ENCODE measurements around the gene AMZ2. TPM values are rescaled to one million over a fixed set of nuclear protein-coding genes. Genes with fewer than 3 reads are reported as not detected.
"Not testable (repeated sequence)": the region's sequence is repeated elsewhere in the genome, so short reads cannot be mapped to it uniquely, and the experiment has no call there.

The AMZ2 gene
- total RNA-seq, 1 donor from 2014 or later: 49.6 TPM

DNA sequence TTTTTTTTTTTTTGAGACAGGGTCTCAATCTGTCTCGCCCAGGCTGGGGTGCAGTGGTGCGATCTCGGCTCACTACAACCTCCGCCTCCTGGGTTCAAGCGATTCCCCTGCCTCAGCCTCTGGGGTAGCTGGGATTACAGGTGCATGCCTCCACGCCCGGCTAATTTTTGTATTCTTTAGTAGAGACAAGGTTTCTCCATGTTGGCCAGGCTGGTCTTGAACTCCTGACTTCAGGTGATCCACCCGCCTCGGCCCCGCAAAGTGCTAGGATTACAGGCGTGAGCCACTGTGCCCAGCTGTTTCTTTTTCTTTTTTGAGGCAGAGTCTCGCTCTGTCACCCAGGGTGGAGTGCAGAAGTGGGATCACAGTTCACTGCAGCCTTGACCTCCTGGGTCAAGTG is 27.1 kb upstream of the AMZ2 start:
- not testable (repeated sequence) for H3K9ac ChIP-seq (ENCODE audit: low read depth in 1 of 3, low read length in 3 of 3); H3K27ac ChIP-seq (ENCODE audit: low read depth, low read length); H3K4me1 ChIP-seq (ENCODE audit: control insufficient read depth in 3 of 3, insufficient read depth in 3 of 3, low read length in 3 of 3); H3K36me3 ChIP-seq (ENCODE audit: control insufficient read depth in 3 of 3, insufficient read depth in 3 of 3, low read length in 3 of 3); H3K9me3 ChIP-seq (ENCODE audit: control insufficient read depth in 3 of 3, low read length in 3 of 3); H3K27me3 ChIP-seq (ENCODE audit: control insufficient read depth in 3 of 3, insufficient read depth in 3 of 3, low read length in 3 of 3); H3K4me3 ChIP-seq (ENCODE audit: low read length in 3 of 3)

DNA sequence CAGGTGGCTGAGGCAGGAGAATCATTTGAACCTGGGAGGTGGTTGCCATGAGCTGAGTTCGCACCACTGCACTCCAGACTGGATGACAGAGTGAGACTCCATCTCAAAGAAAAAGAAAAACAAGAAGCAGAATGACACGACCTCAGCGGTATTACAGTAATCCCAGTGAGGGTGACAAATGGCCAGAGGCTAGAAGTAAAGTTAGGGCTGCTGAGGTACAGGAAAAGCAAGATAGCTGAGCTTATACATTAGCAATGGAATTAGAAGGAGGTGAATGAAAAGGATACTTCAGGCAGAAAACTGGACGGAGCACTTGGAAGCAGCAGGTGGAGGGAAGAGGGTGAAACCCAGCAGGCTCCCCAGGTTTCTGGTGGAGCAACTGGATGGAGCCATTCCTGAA is 26.1 kb upstream of the AMZ2 start:
- Histone ChIP-seq H3K4me1 (ENCODE audit: control insufficient read depth in 3 of 3, insufficient read depth in 3 of 3, low read length in 3 of 3) (no peaks in the 10 kb centered on the region), H3K9ac (ENCODE audit: low read depth in 1 of 3, low read length in 3 of 3) (no peak overlapping the region), H3K27ac (ENCODE audit: low read depth, low read length) (no peak overlapping the region), H3K9me3 (ENCODE audit: control insufficient read depth in 3 of 3, low read length in 3 of 3) (no peaks in the 10 kb centered on the region), H3K4me3 (ENCODE audit: low read length in 3 of 3) (no peak overlapping the region), H3K27me3 (ENCODE audit: control insufficient read depth in 3 of 3, insufficient read depth in 3 of 3, low read length in 3 of 3) (no peaks in the 10 kb centered on the region), H3K36me3 (ENCODE audit: control insufficient read depth in 3 of 3, insufficient read depth in 3 of 3, low read length in 3 of 3) (peaks cover 0 to 3% (median 0%) of the 10 kb centered on the region in 3 donors)

GRCh38 chr17:68222606-68223005 is 25.2 kb upstream of the AMZ2 start:
- Histone ChIP-seq H3K9me3 (ENCODE audit: control insufficient read depth in 3 of 3, low read length in 3 of 3) (no peaks in the 10 kb centered on the region), H3K9ac (ENCODE audit: low read depth in 1 of 3, low read length in 3 of 3) (no peak overlapping the region), H3K4me1 (ENCODE audit: control insufficient read depth in 3 of 3, insufficient read depth in 3 of 3, low read length in 3 of 3) (no peaks in the 10 kb centered on the region), H3K27me3 (ENCODE audit: control insufficient read depth in 3 of 3, insufficient read depth in 3 of 3, low read length in 3 of 3) (no peaks in the 10 kb centered on the region), H3K4me3 (ENCODE audit: low read length in 3 of 3) (no peak overlapping the region), H3K27ac (ENCODE audit: low read depth, low read length) (no peak overlapping the region), H3K36me3 (ENCODE audit: control insufficient read depth in 3 of 3, insufficient read depth in 3 of 3, low read length in 3 of 3) (peaks cover 0 to 3% (median 0%) of the 10 kb centered on the region in 3 donors)

DNA sequence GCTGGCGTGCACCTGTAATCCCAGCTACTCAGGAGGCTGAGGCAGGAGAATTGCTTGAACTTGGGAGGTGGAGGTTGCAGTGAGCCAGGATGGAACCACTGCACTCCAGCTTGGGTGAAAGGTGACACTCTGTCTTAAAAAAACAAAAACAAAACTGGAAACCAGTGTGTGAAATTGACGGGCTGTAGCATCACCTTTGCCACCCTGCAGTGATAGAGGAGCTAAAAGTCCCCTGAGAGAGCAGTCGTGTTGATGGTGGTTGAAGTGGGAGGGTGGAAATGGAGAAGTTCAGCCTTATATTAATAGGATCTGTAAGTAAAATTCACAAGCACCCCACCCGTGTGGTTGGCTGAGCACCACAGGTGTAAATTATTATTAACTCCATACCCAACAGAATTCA is 22.8 kb upstream of the AMZ2 start:
- not testable (repeated sequence) for H3K4me1 ChIP-seq (ENCODE audit: control insufficient read depth in 3 of 3, insufficient read depth in 3 of 3, low read length in 3 of 3); H3K27me3 ChIP-seq (ENCODE audit: control insufficient read depth in 3 of 3, insufficient read depth in 3 of 3, low read length in 3 of 3); H3K9ac ChIP-seq (ENCODE audit: low read depth in 1 of 3, low read length in 3 of 3); H3K9me3 ChIP-seq (ENCODE audit: control insufficient read depth in 3 of 3, low read length in 3 of 3); H3K36me3 ChIP-seq (ENCODE audit: control insufficient read depth in 3 of 3, insufficient read depth in 3 of 3, low read length in 3 of 3); H3K4me3 ChIP-seq (ENCODE audit: low read length in 3 of 3); H3K27ac ChIP-seq (ENCODE audit: low read depth, low read length)

- not testable (repeated sequence) for H3K4me3 ChIP-seq (ENCODE audit: low read length in 3 of 3); H3K36me3 ChIP-seq (ENCODE audit: control insufficient read depth in 3 of 3, insufficient read depth in 3 of 3, low read length in 3 of 3); H3K27ac ChIP-seq (ENCODE audit: low read depth, low read length); H3K27me3 ChIP-seq (ENCODE audit: control insufficient read depth in 3 of 3, insufficient read depth in 3 of 3, low read length in 3 of 3); H3K9me3 ChIP-seq (ENCODE audit: control insufficient read depth in 3 of 3, low read length in 3 of 3); H3K9ac ChIP-seq (ENCODE audit: low read depth in 1 of 3, low read length in 3 of 3); H3K4me1 ChIP-seq (ENCODE audit: control insufficient read depth in 3 of 3, insufficient read depth in 3 of 3, low read length in 3 of 3)
Observed at GRCh38 chr17:68228039-68228680, 19.7 kb upstream of the AMZ2 start.

GRCh38 chr17:68228817-68229570 is 18.8 kb upstream of the AMZ2 start:
- Histone ChIP-seq H3K9ac (ENCODE audit: low read depth in 1 of 3, low read length in 3 of 3) (no peak overlapping the region), H3K27me3 (ENCODE audit: control insufficient read depth in 3 of 3, insufficient read depth in 3 of 3, low read length in 3 of 3) (no peaks in the 10 kb centered on the region), H3K36me3 (ENCODE audit: control insufficient read depth in 3 of 3, insufficient read depth in 3 of 3, low read length in 3 of 3) (no peaks in the 10 kb centered on the region), H3K4me3 (ENCODE audit: low read length in 3 of 3) (no peak overlapping the region), H3K27ac (ENCODE audit: low read depth, low read length) (no peak overlapping the region), H3K4me1 (ENCODE audit: control insufficient read depth in 3 of 3, insufficient read depth in 3 of 3, low read length in 3 of 3) (peaks cover 0 to 4% (median 2%) of the 10 kb centered on the region in 3 donors), H3K9me3 (ENCODE audit: control insufficient read depth in 3 of 3, low read length in 3 of 3) (no peaks in the 10 kb centered on the region)

GRCh38 chr17:68229619-68230018 is 18.2 kb upstream of the AMZ2 start:
- no peaks in the 10 kb centered on the region for H3K36me3 ChIP-seq (ENCODE audit: control insufficient read depth in 3 of 3, insufficient read depth in 3 of 3, low read length in 3 of 3)
- H3K9me3 ChIP-seq (ENCODE audit: control insufficient read depth in 3 of 3, low read length in 3 of 3): no peaks in the 10 kb centered on the region
- no peak overlapping the region for H3K27ac ChIP-seq (ENCODE audit: low read depth, low read length)
- no peaks in the 10 kb centered on the region for H3K27me3 ChIP-seq (ENCODE audit: control insufficient read depth in 3 of 3, insufficient read depth in 3 of 3, low read length in 3 of 3)
- H3K4me1 ChIP-seq (ENCODE audit: control insufficient read depth in 3 of 3, insufficient read depth in 3 of 3, low read length in 3 of 3): peaks cover 0 to 4% (median 2%) of the 10 kb centered on the region in 3 donors
- no peak overlapping the region for H3K4me3 ChIP-seq (ENCODE audit: low read length in 3 of 3)
- H3K9ac ChIP-seq (ENCODE audit: low read depth in 1 of 3, low read length in 3 of 3): no peak overlapping the region

GRCh38 chr17:68231131-68231530 is 16.7 kb upstream of the AMZ2 start:
- H3K36me3 ChIP-seq (ENCODE audit: control insufficient read depth in 3 of 3, insufficient read depth in 3 of 3, low read length in 3 of 3); H3K9ac ChIP-seq (ENCODE audit: low read depth in 1 of 3, low read length in 3 of 3); H3K9me3 ChIP-seq (ENCODE audit: control insufficient read depth in 3 of 3, low read length in 3 of 3); H3K27me3 ChIP-seq (ENCODE audit: control insufficient read depth in 3 of 3, insufficient read depth in 3 of 3, low read length in 3 of 3); H3K27ac ChIP-seq (ENCODE audit: low read depth, low read length); H3K4me3 ChIP-seq (ENCODE audit: low read length in 3 of 3): not testable (repeated sequence)
- H3K4me1 ChIP-seq (ENCODE audit: control insufficient read depth in 3 of 3, insufficient read depth in 3 of 3, low read length in 3 of 3): peaks cover 0 to 10% (median 4%) of the 10 kb centered on the region in 3 donors

DNA sequence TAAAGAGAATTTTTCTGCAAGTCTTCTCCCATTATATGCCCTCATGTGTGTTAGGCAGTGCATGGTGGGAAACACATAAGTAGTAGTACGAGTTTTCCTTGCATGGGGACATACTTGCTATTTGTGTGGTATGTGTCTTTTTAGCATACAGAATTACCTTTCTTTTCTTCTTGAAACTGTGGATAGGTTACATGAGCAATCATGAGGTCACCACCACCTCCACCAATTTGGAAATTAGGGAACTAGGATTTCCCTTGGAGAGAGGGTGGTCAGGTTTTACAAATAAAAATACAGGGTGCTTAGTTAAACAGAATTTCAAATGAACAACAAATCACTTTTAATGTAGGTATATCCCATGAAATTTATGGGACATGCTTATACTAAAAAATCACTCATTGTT is 16.3 kb upstream of the AMZ2 start:
- Histone ChIP-seq H3K4me3 (ENCODE audit: low read length in 3 of 3) (no peak overlapping the region), H3K36me3 (ENCODE audit: control insufficient read depth in 3 of 3, insufficient read depth in 3 of 3, low read length in 3 of 3) (no peaks in the 10 kb centered on the region), H3K9ac (ENCODE audit: low read depth in 1 of 3, low read length in 3 of 3) (no peak overlapping the region), H3K27ac (ENCODE audit: low read depth, low read length) (no peak overlapping the region), H3K27me3 (ENCODE audit: control insufficient read depth in 3 of 3, insufficient read depth in 3 of 3, low read length in 3 of 3) (no peaks in the 10 kb centered on the region), H3K4me1 (ENCODE audit: control insufficient read depth in 3 of 3, insufficient read depth in 3 of 3, low read length in 3 of 3) (peaks cover 0 to 10% (median 4%) of the 10 kb centered on the region in 3 donors), H3K9me3 (ENCODE audit: control insufficient read depth in 3 of 3, low read length in 3 of 3) (no peaks in the 10 kb centered on the region)

DNA sequence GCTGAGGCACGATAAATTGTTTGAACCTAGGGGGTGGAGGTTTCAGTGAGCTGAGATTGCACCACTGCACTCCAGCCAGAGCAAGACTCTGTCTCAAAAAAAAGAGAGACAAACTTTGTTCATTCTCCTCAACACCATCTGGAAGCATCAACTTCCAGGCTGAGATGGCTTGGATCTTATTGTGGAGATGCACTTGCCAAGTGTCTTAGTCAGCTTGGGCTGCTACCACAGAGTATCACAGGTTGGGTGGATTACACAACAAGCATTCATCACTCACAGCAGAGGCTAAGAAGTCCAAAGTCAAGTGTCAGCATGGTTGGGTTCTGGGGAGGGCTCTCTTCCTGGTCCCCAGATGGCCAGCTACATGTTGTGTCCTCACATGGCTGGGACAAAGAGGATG is 15.1 kb upstream of the AMZ2 start:
- H3K9ac ChIP-seq (ENCODE audit: low read depth in 1 of 3, low read length in 3 of 3); H3K27ac ChIP-seq (ENCODE audit: low read depth, low read length); H3K36me3 ChIP-seq (ENCODE audit: control insufficient read depth in 3 of 3, insufficient read depth in 3 of 3, low read length in 3 of 3); H3K27me3 ChIP-seq (ENCODE audit: control insufficient read depth in 3 of 3, insufficient read depth in 3 of 3, low read length in 3 of 3); H3K4me3 ChIP-seq (ENCODE audit: low read length in 3 of 3); H3K9me3 ChIP-seq (ENCODE audit: control insufficient read depth in 3 of 3, low read length in 3 of 3): not testable (repeated sequence)
- peaks cover 0 to 10% (median 4%) of the 10 kb centered on the region in 3 donors for H3K4me1 ChIP-seq (ENCODE audit: control insufficient read depth in 3 of 3, insufficient read depth in 3 of 3, low read length in 3 of 3)

All from skeletal muscle tissue (tissue), 4 donors.